Endothelial cell (in vitro differentiated cells): Measurements from ENCODE around the gene DCLK2. TPM values are rescaled to one million over a fixed set of nuclear protein-coding genes. Genes with fewer than 3 reads are reported as not detected.

Source experiments
- DNase-seq: peaks from one replicate; pipeline ENCODE4 v3.0.0; 2021; ENCODE audit warnings: low spot score
- H3K27ac Mint-ChIP-seq: one replicate; pipeline ENCODE4 v1.8.0; 2021; ENCODE audit warnings: mixed read lengths, inconsistent platforms; ENCODE audit not compliant: unreplicated experiment
- H3K27me3 Mint-ChIP-seq: one replicate; pipeline ENCODE4 v1.8.0; 2021; ENCODE audit warnings: mild to moderate bottlenecking, moderate library complexity, mixed read lengths, inconsistent platforms; ENCODE audit not compliant: unreplicated experiment
- H3K36me3 Mint-ChIP-seq: one replicate; pipeline ENCODE4 v1.8.0; 2021; ENCODE audit warnings: mild to moderate bottlenecking, low read depth, mixed read lengths, inconsistent platforms; ENCODE audit not compliant: unreplicated experiment
- H3K4me1 Mint-ChIP-seq: one replicate; pipeline ENCODE4 v1.8.0; 2021; ENCODE audit warnings: mild to moderate bottlenecking, mixed read lengths, inconsistent platforms; ENCODE audit not compliant: unreplicated experiment
- H3K4me3 Mint-ChIP-seq: one replicate; pipeline ENCODE4 v1.8.0; 2021; ENCODE audit warnings: mild to moderate bottlenecking, mixed read lengths, inconsistent platforms; ENCODE audit not compliant: unreplicated experiment
- H3K9me3 Mint-ChIP-seq: one replicate; pipeline ENCODE4 v1.8.0; 2021; ENCODE audit warnings: mixed read lengths, inconsistent platforms; ENCODE audit not compliant: unreplicated experiment
- total RNA-seq: library from RNA; stranded (reverse); fragmentation: NEBNext Ultra II Directional; extraction: Animal tissue kit (Norgen Biotek cat#: 25700); gene quantifications from one replicate; pipeline ENCODE4 v1.2.1, GENCODE V29; 2021; ENCODE audit not compliant: unreplicated experiment
- TF ChIP-seq, protein P1 (sequence below): fragments of 200-600 bp; sonication (generic); IDR thresholded peaks from one replicate; pipeline ENCODE4 v1.5.0; 2021; ENCODE audit warnings: antibody characterized with exemption; ENCODE audit not compliant: unreplicated experiment

DCLK2 gene
- total RNA-seq, 1 donor from 2014 or later: 7.8 TPM

DNA sequence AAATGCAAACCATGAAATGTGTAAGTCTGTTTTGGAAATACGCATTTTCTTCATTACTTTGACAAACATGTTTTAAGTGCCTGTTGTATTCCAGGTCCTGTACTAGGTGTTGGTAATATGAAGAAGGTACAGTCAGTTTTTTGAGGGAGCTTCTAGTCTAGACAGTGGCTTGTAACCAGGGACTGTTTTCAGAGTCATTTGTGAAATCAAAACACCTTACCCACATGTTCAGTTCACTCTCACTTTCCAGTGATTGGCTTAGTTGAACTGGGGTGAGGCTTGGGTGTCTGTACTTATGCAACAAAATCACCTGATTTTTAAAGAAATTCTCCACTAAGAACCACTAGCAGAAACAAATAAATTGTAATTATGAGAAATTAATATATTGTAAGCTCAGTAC lies 16.4 kb downstream of the DCLK2 start:
- Mint-ChIP-seq H3K4me3 (no peak overlapping the region), H3K36me3 (no peaks in the 10 kb centered on the region), H3K27ac (no peak overlapping the region), H3K4me1 (no peaks in the 10 kb centered on the region), H3K27me3 (peaks cover 2% of the 10 kb centered on the region), H3K9me3 (no peaks in the 10 kb centered on the region)
- TF ChIP-seq, protein P1, sequence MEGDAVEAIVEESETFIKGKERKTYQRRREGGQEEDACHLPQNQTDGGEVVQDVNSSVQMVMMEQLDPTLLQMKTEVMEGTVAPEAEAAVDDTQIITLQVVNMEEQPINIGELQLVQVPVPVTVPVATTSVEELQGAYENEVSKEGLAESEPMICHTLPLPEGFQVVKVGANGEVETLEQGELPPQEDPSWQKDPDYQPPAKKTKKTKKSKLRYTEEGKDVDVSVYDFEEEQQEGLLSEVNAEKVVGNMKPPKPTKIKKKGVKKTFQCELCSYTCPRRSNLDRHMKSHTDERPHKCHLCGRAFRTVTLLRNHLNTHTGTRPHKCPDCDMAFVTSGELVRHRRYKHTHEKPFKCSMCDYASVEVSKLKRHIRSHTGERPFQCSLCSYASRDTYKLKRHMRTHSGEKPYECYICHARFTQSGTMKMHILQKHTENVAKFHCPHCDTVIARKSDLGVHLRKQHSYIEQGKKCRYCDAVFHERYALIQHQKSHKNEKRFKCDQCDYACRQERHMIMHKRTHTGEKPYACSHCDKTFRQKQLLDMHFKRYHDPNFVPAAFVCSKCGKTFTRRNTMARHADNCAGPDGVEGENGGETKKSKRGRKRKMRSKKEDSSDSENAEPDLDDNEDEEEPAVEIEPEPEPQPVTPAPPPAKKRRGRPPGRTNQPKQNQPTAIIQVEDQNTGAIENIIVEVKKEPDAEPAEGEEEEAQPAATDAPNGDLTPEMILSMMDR: no peak
- DNase-seq: no peak

- TF ChIP-seq, protein P1: no peak
- Mint-ChIP-seq H3K4me1 (no peaks in the 10 kb centered on the region), H3K27me3 (peaks cover 2% of the 10 kb centered on the region), H3K27ac (no peak overlapping the region), H3K4me3 (no peak overlapping the region), H3K36me3 (no peaks in the 10 kb centered on the region), H3K9me3 (no peaks in the 10 kb centered on the region)
- no peak for DNase-seq
These were observed 18.4 kb downstream of the DCLK2 start for GRCh38 chr4:150096625-150097024.

DNA sequence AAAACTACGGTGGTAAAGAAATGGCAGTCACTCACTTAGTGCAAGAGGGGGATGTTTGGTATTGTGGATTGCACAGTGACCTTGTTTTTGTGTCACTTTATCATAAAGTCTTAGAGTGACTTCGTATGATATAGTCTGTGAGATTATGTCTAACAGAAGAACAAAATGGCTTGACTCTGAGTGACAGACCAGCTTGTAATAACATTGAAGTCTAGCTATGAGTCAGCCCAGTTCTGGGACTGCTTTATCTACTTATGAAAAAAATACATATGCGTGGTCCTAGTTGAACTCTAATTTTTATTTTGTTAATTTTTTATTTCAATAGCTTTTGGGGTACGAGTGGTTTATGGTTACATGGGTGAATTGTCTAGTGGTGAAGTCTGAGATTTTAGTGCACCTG lies 20.0 kb downstream of the DCLK2 start:
- Mint-ChIP-seq H3K4me3 (no peak overlapping the region), H3K9me3 (no peaks in the 10 kb centered on the region), H3K27me3 (peaks cover 2% of the 10 kb centered on the region), H3K27ac (no peak overlapping the region), H3K4me1 (no peaks in the 10 kb centered on the region), H3K36me3 (no peaks in the 10 kb centered on the region)
- TF ChIP-seq, protein P1: no peak
- no peak for DNase-seq

DNA sequence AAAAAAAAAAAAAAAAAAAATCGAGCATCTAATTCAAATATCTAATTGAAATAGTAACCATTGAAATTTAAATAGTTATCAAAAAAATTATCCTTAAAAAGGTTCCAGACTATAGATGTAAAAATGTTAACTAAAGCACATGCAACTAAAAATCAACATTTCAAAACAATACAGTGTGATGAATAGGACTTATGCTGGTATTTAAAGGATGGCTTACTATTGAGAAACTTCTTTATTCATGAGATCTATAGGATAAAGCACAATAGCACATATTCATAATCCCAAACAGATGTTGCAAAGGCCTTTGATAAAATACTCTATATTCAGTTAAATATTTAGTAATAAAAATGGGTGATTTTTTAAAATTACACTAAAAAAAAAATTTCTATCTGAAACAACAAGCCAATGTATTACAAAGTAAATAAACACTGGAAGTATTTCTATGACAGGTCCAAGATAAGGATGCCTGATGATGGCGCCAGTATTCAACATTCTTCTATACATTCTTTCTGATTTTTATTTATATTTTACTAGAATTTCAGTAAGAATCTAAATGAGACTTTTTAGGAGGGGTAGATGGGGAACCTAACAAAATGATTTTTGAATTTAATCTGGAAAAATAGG lies 26.3 kb downstream of the DCLK2 start:
- Mint-ChIP-seq H3K27me3 (no peaks in the 10 kb centered on the region), H3K27ac (no peak overlapping the region), H3K36me3 (no peaks in the 10 kb centered on the region), H3K4me3 (no peak overlapping the region), H3K9me3 (no peaks in the 10 kb centered on the region), H3K4me1 (no peaks in the 10 kb centered on the region)
- no peak for DNase-seq
- TF ChIP-seq, protein P1: no peak

GRCh38 chr4:150106886-150107285 lies 28.6 kb downstream of the DCLK2 start:
- Mint-ChIP-seq H3K9me3 (no peaks in the 10 kb centered on the region), H3K36me3 (no peaks in the 10 kb centered on the region), H3K4me3 (no peak overlapping the region), H3K4me1 (no peaks in the 10 kb centered on the region), H3K27ac (no peak overlapping the region), H3K27me3 (no peaks in the 10 kb centered on the region)
- DNase-seq: no peak
- TF ChIP-seq, protein P1: no peak
